ENCODE data around the gene ERBB4.

DNA sequence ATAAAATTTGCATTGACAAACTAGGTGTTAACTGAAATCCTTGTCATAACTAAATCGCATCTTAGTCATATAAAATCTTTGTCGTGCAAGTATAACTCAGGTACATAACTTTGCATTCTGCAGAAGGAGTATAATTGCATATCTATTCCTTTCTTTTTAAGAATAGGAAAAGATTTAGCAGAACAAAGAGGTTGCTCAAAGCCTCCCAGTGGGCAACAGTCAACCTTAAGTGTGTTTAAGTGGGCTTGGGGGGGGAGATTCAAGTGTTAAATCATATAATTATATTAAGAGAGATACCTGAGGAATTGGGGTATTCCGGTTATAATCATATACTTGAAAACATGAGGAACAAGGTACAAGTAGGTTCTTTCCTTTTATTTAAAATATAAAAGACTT is 1068.9 kb downstream of the ERBB4 start:
- TF ChIP-seq CTCF (IDR thresholded peaks at IDR 0.05) (no peak), POLR2A (IDR thresholded peaks at IDR 0.05) (no peak)

Data from Peyer's patch (tissue), 4 donors.